ENCODE data around the gene SLC6A18. TPM values are rescaled to one million over a fixed set of nuclear protein-coding genes. Genes with fewer than 3 reads are reported as not detected.
"Not testable (repeated sequence)": the region's sequence is repeated elsewhere in the genome, so short reads cannot be mapped to it uniquely, and the experiment has no call there.

The SLC6A18 gene
- polyA plus RNA-seq, 1 experiment = not detected

DNA sequence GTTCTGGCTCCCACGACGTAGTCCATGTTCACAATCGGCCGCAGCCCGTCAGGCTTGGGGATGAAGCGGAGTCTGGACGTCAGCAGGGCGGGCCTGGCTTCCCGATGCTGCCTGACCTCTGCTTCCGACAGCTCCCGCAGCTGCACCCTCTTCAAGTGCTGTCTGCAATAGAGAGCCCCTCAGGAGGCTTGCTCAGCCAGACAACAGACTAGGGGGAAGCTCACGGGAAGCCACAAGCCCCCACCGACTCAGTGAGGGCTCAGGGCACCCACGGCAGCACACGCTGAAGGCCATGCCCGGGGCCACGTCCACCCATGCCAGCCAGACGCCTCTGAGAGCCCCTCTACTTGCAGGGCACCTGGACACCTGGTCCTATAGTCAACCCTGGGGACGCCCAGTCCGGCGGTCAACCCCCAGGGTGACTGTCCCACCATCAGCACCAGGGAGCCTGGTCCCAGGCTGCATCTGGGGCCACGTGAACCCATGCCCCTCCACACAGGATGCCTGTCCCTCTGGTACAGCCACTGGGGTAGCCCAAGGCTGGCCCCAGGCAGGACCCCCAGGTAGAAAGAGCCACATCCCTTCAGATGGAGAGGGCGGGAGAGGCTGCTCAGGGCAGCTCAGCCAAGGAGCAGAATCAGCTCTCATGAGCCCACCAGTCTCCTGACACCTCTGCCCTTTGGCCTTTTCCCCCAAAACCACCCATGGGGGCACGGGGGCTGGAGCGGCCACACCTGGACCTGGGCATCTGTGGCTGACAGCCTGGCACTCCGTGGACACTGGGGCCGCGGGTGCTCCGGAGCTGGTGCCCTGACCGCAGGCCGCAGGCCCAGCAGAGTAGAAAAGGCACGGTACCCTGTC is 55.2 kb downstream of the SLC6A18 start:
- no peak for DNase-seq (ENCODE audit: low read depth)
- POLR2A ChIA-PET = no interaction called here

DNA sequence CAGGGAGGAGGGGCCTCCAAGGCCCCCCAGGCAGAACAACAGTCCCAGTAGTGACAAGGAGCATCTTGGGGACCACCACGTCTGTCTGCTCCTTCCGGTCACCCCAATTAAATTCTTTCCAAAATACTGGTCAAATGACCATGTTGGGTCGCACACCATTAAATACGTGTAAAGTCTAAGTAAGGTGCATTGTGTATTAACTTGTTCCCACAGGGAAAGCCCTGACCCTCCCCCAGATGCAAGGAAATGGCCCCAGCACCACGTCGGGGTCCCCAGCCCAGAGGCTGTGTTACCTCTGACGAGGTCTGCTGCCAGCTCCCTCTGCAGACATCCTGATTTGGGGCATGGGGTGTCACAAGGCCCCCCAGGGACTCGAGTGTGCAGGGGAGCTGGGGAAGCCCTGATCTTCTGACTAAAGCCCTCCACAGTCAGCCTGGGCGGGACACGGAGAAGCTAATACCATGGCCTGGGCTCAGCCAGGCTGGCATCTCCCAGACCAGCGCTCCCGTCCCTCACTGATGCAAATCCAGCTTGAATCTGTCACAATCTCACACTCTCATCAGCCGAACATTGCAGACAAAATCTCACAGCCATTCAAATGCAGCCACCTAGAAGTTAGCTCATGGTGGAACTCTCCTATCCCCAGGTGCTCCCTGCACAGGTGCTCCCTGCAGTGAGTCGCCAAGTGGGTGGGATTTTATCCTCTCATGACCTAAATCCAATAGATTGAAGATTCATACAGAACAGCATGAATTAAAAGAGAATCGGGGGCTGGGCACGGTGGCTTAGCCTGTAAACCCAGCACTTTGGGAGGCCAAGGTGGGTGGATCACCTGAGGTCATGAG is 56.1 kb downstream of the SLC6A18 start:
- POLR2A ChIA-PET = no interaction called here
- Histone ChIP-seq H3K4me3 (ENCODE audit: low read depth, low read length) (no peak overlapping the region), H3K36me3 (ENCODE audit: control insufficient read depth, insufficient read depth, low read length) (no peaks in the 10 kb centered on the region), H3K27me3 (ENCODE audit: control insufficient read depth, insufficient read depth, low read length) (no peaks in the 10 kb centered on the region)
- no peak for DNase-seq (ENCODE audit: low read depth)
- CTCF ChIA-PET = no interaction called here
- TF ChIP-seq, protein P1, sequence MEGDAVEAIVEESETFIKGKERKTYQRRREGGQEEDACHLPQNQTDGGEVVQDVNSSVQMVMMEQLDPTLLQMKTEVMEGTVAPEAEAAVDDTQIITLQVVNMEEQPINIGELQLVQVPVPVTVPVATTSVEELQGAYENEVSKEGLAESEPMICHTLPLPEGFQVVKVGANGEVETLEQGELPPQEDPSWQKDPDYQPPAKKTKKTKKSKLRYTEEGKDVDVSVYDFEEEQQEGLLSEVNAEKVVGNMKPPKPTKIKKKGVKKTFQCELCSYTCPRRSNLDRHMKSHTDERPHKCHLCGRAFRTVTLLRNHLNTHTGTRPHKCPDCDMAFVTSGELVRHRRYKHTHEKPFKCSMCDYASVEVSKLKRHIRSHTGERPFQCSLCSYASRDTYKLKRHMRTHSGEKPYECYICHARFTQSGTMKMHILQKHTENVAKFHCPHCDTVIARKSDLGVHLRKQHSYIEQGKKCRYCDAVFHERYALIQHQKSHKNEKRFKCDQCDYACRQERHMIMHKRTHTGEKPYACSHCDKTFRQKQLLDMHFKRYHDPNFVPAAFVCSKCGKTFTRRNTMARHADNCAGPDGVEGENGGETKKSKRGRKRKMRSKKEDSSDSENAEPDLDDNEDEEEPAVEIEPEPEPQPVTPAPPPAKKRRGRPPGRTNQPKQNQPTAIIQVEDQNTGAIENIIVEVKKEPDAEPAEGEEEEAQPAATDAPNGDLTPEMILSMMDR (IDR thresholded peaks at IDR 0.05; ENCODE audit: insufficient read depth, low read depth, low read length) = no peak

More for the DNA sequence above, 55.2 kb downstream of the SLC6A18 start:
- TF ChIP-seq, protein P1 (IDR thresholded peaks at IDR 0.05; ENCODE audit: insufficient read depth, low read depth, low read length) = no peak
- no peaks in the 10 kb centered on the region for H3K36me3 ChIP-seq (ENCODE audit: control insufficient read depth, insufficient read depth, low read length)
- no peak overlapping the region for H3K4me3 ChIP-seq (ENCODE audit: low read depth, low read length)
- CTCF ChIA-PET = no interaction called here
- H3K27me3 ChIP-seq (ENCODE audit: control insufficient read depth, insufficient read depth, low read length) = no peaks in the 10 kb centered on the region

DNA sequence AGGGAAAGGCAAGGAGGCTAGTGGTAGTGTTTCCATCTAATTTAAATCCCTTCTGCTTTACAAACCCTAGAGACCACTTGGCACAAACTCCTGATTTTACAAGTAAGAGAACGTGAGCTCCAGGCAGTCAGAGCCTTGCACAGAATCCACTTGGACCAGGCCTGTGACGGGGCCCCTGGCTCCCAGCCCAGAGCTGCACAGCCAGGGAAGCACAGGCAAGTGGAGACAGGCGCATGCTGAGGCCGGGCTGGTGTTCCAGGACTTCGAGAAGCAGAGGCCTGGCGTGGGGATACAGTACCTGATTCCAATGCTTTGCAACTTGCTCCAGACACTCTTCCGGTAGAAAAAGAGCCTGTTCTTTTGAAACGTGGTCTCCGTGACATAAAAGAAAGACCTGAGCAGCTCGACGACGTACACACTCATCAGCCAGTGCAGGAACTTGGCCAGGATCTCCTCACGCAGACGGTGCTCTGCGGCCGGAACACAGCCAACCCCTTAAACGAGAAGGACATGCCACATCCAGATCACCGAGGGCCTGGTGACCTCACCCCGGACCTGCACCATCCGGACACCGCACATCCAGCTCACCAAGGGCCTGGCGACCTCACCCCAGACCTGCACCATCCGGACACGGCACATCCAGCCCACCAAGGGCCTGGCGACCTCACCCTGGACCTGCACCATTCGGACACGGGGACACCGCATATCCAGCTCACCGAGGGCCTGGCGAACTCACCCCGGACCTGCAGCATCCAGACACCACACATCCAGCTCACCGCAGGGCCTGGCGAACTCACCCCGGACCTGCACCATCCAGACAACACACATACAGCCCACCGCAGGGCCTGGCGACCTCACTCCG is 57.2 kb downstream of the SLC6A18 start:
- H3K36me3 ChIP-seq (ENCODE audit: control insufficient read depth, insufficient read depth, low read length) = no peaks in the 10 kb centered on the region
- TF ChIP-seq, protein P1 (IDR thresholded peaks at IDR 0.05; ENCODE audit: insufficient read depth, low read depth, low read length) = no peak
- no peaks in the 10 kb centered on the region for H3K27me3 ChIP-seq (ENCODE audit: control insufficient read depth, insufficient read depth, low read length)
- DNase-seq (ENCODE audit: low read depth) = no peak
- no peak overlapping the region for H3K4me3 ChIP-seq (ENCODE audit: low read depth, low read length)
- ChIA-PET CTCF (interaction anchor here (0.6 kb wide), 1 partner anchor 64 kb away, joined by 3 read pairs; no protein-coding TSS in a partner anchor), POLR2A (no interaction called here)

DNA sequence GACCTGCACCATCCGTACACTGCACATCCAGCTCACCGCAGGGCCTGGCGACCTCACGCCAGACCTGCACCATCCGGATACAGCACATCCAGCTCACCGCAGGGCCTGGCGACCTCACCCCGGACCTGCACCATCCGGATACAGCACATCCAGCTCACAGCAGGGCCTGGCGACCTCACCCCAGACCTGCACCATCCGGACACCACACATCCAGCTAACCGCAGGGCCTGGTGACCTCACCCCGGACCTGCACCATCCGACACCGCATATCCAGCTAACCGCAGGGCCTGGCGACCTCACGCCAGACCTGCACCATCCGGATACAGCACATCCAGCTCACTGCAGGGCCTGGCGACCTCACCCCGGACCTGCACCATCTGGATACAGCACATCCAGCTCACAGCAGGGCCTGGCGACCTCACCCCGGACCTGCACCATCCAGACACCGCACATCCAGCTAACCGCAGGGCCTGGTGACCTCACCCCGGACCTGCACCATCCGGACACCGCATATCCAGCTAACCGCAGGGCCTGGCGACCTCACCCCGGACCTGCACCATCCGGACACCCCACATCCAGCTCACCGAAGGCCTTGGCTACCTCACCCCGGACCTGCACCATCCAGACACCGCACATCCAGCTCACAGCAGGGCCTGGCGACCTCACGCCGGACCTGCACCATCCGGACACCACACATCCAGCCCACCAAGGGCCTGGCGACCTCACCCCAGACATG is 58.0 kb downstream of the SLC6A18 start:
- H3K4me3 ChIP-seq (ENCODE audit: low read depth, low read length); DNase-seq (ENCODE audit: low read depth); POLR2A ChIA-PET; H3K36me3 ChIP-seq (ENCODE audit: control insufficient read depth, insufficient read depth, low read length); H3K27me3 ChIP-seq (ENCODE audit: control insufficient read depth, insufficient read depth, low read length): not testable (repeated sequence)
- CTCF ChIA-PET = interaction anchor here (0.7 kb wide), 1 partner anchor 20 kb away, joined by 4 read pairs; no protein-coding TSS in a partner anchor

DNA sequence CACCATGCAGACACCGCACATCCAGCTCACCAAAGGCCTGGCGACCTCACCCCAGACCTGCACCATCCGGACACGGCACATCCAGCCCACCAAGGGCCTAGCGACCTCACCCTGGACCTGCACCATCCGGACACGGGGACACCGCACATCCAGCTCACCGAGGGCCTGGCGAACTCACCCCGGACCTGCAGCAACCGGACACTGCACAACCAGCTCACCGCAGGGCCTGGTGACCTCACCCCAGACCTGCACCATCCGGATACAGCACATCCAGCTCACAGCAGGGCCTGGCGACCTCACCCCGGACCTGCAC is 58.5 kb downstream of the SLC6A18 start:
- CTCF ChIA-PET = interaction anchor here (0.7 kb wide), 1 partner anchor 20 kb away, joined by 4 read pairs; no protein-coding TSS in a partner anchor
- POLR2A ChIA-PET; DNase-seq (ENCODE audit: low read depth); H3K4me3 ChIP-seq (ENCODE audit: low read depth, low read length); H3K27me3 ChIP-seq (ENCODE audit: control insufficient read depth, insufficient read depth, low read length); H3K36me3 ChIP-seq (ENCODE audit: control insufficient read depth, insufficient read depth, low read length): not testable (repeated sequence)

DNA sequence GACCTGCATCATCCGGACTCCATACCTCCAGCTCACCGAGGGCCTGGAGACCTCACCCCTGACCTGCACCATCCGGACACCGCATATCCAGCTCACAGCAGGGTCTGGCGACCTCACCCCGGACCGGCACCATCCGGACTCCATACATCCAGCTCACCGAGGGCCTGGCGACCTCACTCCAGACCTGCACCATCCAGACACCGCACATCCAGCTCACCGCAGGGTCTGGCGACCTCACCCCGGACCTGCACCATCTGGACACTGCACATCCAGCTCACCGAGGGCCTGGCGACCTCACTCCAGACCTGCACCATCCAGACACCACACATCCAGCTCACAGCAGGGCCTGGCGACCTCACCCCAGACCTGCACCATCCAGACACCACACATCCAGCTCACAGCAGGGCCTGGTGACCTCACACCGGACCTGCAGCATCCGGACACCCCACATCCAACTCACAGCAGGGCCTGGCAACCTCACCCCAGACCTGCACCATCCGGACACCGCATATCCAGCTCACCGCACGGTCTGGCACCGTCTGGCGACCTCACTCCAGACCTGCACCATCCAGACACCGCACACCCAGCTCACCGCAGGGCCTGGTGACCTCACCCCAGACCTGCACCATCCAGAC is 59.3 kb downstream of the SLC6A18 start:
- H3K27me3 ChIP-seq (ENCODE audit: control insufficient read depth, insufficient read depth, low read length); H3K36me3 ChIP-seq (ENCODE audit: control insufficient read depth, insufficient read depth, low read length); DNase-seq (ENCODE audit: low read depth); POLR2A ChIA-PET; H3K4me3 ChIP-seq (ENCODE audit: low read depth, low read length): not testable (repeated sequence)
- CTCF ChIA-PET = interaction anchor here (1.4 kb wide), 1 partner anchor 17 kb away, joined by 5 read pairs; no protein-coding TSS in a partner anchor
